DOHH2 (cell line): ENCODE results near the gene GIPC3.

Experiments used
- H3F3A ChIP-seq: fragments of 200-600 bp; sonication (generic), shearing (Covaris generic); 2 replicates; pipeline ENCODE4 v1.6.0; 2016; ENCODE audit warnings: antibody characterized with exemption, mild to moderate bottlenecking; ENCODE audit not compliant: control insufficient read depth, insufficient read depth
- H3K27ac ChIP-seq: fragments of 200-600 bp; sonication (generic); 2 replicates; pipeline ENCODE4 v1.5.1; 2014; ENCODE audit warnings: low read depth, mild to moderate bottlenecking, low read length, moderate library complexity
- H3K27me3 ChIP-seq: fragments of 200-600 bp; sonication (generic); 2 replicates; pipeline ENCODE4 v1.6.1; 2014; ENCODE audit warnings: mild to moderate bottlenecking, low read length, mixed read lengths; ENCODE audit not compliant: control insufficient read depth
- H3K36me3 ChIP-seq: fragments of 200-600 bp; sonication (generic); 2 replicates; pipeline ENCODE4 v1.6.1; 2014; ENCODE audit warnings: mild to moderate bottlenecking, low read length, moderate library complexity, mixed read lengths; ENCODE audit not compliant: control insufficient read depth
- H3K4me1 ChIP-seq: fragments of 200-600 bp; sonication (generic); 2 replicates; pipeline ENCODE4 v1.6.1; 2014; ENCODE audit warnings: mild to moderate bottlenecking, low read length, mixed read lengths; ENCODE audit not compliant: control insufficient read depth
- H3K4me2 ChIP-seq: fragments of 200-600 bp; sonication (generic); 2 replicates; pipeline ENCODE4 v1.6.0; 2014; ENCODE audit warnings: mild to moderate bottlenecking, low read length, moderate library complexity
- H3K4me3 ChIP-seq: fragments of 200-600 bp; sonication (generic); 2 replicates; pipeline ENCODE4 v1.5.1; 2014; ENCODE audit warnings: mild to moderate bottlenecking, low read length, mixed read lengths
- H3K79me2 ChIP-seq: fragments of 200-600 bp; sonication (generic); 2 replicates; pipeline ENCODE4 v1.6.1; 2014; ENCODE audit warnings: mild to moderate bottlenecking, low read length, mixed read lengths; ENCODE audit not compliant: control insufficient read depth
- H3K9me2 ChIP-seq: fragments of 200-600 bp; sonication (generic); replicated peaks from 2 replicates; pipeline ENCODE4 v1.6.1; 2014; ENCODE audit warnings: mild to moderate bottlenecking, low read length, mixed read lengths; ENCODE audit not compliant: control insufficient read depth
- H3K9me3 ChIP-seq: fragments of 200-600 bp; sonication (generic); 2 replicates; pipeline ENCODE4 v1.6.1; 2014; ENCODE audit warnings: antibody characterized with exemption, low read length, mixed read lengths; ENCODE audit not compliant: control insufficient read depth, insufficient read depth
- H4K20me1 ChIP-seq: fragments of 200-600 bp; sonication (generic); 2 replicates; pipeline ENCODE4 v1.6.0; 2014; ENCODE audit warnings: low read depth, mild to moderate bottlenecking, antibody characterized with exemption, low read length, moderate library complexity; ENCODE audit not compliant: control insufficient read depth, insufficient read depth
- CTCF ChIP-seq: fragments of 200-600 bp; sonication (generic); IDR thresholded peaks from one replicate; pipeline ENCODE4 v1.5.1; 2014; ENCODE audit warnings: antibody characterized with exemption, mild to moderate bottlenecking, low read depth, low read length; ENCODE audit not compliant: poor library complexity, severe bottlenecking
- EZH2phosphoT487 ChIP-seq: fragments of 200-600 bp; sonication (generic); IDR thresholded peaks from 2 replicates; pipeline ENCODE4 v1.6.1; 2017; ENCODE audit warnings: borderline replicate concordance, mild to moderate bottlenecking, antibody characterized with exemption, low read length, moderate library complexity, mixed read lengths

The GIPC3 gene

GRCh38 chr19:3544058-3544376 lies 41.3 kb upstream of the GIPC3 start:
- Histone ChIP-seq H3K27me3 (no peaks in the 10 kb centered on the region), H3K27ac (no peak overlapping the region), H3K4me2 (no peak overlapping the region), H4K20me1 (peaks cover 8% of the 10 kb centered on the region; the same call in 1 of the 2 replicates), H3K9me2 (no peaks in the 10 kb centered on the region), H3K36me3 (peaks cover 54% of the 10 kb centered on the region), H3K9me3 (no peaks in the 10 kb centered on the region), H3F3A (peaks cover 9% of the 10 kb centered on the region), H3K4me3 (no peak overlapping the region), H3K4me1 (no peaks in the 10 kb centered on the region), H3K79me2 (peaks cover 2% of the 10 kb centered on the region; the same call in 1 of the 2 replicates)
- TF ChIP-seq EZH2phosphoT487 (no peak), CTCF (no peak)

- Histone ChIP-seq H3K36me3 (peaks cover 50% of the 10 kb centered on the region), H3K9me3 (no peaks in the 10 kb centered on the region), H3K4me1 (no peaks in the 10 kb centered on the region), H3K4me2 (no peak overlapping the region), H3K9me2 (no peaks in the 10 kb centered on the region), H3F3A (peaks cover 9% of the 10 kb centered on the region), H4K20me1 (peaks cover 8% of the 10 kb centered on the region; the same call in 1 of the 2 replicates), H3K79me2 (peaks cover 2% of the 10 kb centered on the region; the same call in 1 of the 2 replicates), H3K27me3 (no peaks in the 10 kb centered on the region), H3K4me3 (no peak overlapping the region), H3K27ac (no peak overlapping the region)
- TF ChIP-seq EZH2phosphoT487 (no peak), CTCF (peak; percentile 98)
Measured at GRCh38 chr19:3544742-3545668, 40.3 kb upstream of the GIPC3 start.

GRCh38 chr19:3545669-3546034 lies 39.6 kb upstream of the GIPC3 start:
- no peaks in the 10 kb centered on the region for H3K9me2 ChIP-seq
- H3F3A ChIP-seq: peaks cover 9% of the 10 kb centered on the region
- peaks cover 2% of the 10 kb centered on the region; the same call in 1 of the 2 replicates for H3K79me2 ChIP-seq
- TF ChIP-seq CTCF (no peak), EZH2phosphoT487 (no peak)
- H3K36me3 ChIP-seq: peaks cover 50% of the 10 kb centered on the region
- peaks cover 8% of the 10 kb centered on the region; the same call in 1 of the 2 replicates for H4K20me1 ChIP-seq
- no peaks in the 10 kb centered on the region for H3K9me3 ChIP-seq
- H3K4me3 ChIP-seq: no peak overlapping the region
- no peaks in the 10 kb centered on the region for H3K27me3 ChIP-seq
- H3K4me1 ChIP-seq: no peaks in the 10 kb centered on the region
- H3K4me2 ChIP-seq: no peak overlapping the region
- no peak overlapping the region for H3K27ac ChIP-seq
